ENCODE data around the gene TOB1.

The TOB1 gene

DNA sequence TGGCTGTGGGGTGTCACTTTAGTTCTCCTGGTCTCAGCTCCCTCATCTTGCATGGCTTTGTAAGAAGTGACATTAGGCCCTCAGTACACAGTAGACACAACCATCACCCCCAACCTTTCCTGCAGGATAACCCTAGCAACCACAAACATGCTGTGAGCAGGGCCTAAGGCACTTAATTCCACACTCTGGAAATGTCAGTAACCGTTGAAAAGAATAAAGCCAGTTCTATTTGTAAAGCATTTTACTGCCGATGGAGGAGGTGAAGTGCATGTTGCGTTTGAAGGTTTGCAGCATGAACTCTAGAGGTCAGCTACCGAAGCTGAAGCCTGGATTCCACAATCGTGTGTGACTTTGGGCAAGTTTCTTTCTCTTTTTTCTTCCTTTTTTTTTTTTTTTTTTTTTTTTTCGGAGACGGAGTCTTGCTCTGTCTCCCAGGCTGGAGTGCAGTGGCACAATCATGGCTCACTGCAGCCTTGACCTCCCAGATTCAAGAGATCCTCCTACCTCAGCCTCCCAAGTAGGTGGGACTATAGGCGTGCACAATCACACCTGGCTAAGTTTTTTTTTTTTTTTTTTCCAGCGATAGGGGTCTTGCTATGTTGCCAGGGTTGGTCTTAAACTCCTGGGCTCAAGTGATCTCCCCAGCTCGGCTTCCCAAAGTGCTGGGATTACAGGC, 26.1 kb upstream of the TOB1 start:
- TF ChIP-seq, protein P1, sequence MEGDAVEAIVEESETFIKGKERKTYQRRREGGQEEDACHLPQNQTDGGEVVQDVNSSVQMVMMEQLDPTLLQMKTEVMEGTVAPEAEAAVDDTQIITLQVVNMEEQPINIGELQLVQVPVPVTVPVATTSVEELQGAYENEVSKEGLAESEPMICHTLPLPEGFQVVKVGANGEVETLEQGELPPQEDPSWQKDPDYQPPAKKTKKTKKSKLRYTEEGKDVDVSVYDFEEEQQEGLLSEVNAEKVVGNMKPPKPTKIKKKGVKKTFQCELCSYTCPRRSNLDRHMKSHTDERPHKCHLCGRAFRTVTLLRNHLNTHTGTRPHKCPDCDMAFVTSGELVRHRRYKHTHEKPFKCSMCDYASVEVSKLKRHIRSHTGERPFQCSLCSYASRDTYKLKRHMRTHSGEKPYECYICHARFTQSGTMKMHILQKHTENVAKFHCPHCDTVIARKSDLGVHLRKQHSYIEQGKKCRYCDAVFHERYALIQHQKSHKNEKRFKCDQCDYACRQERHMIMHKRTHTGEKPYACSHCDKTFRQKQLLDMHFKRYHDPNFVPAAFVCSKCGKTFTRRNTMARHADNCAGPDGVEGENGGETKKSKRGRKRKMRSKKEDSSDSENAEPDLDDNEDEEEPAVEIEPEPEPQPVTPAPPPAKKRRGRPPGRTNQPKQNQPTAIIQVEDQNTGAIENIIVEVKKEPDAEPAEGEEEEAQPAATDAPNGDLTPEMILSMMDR (IDR thresholded peaks at IDR 0.05; ENCODE audit: insufficient read depth, low read length, poor library complexity, severe bottlenecking): no peak
- H3K27me3 ChIP-seq (replicated peaks; ENCODE audit: control insufficient read depth, insufficient read depth, low read length): peaks cover 1% of the 10 kb centered on the region; the same call in 1 of the 2 replicates
- no peaks in the 10 kb centered on the region for H3K36me3 ChIP-seq (ENCODE audit: control insufficient read depth, insufficient read depth, low read length)
- no peak for DNase-seq (ENCODE audit: extremely low read depth, insufficient read length)
- no peak overlapping the region for H3K4me3 ChIP-seq (replicated peaks; ENCODE audit: low read depth, low read length)

DNA sequence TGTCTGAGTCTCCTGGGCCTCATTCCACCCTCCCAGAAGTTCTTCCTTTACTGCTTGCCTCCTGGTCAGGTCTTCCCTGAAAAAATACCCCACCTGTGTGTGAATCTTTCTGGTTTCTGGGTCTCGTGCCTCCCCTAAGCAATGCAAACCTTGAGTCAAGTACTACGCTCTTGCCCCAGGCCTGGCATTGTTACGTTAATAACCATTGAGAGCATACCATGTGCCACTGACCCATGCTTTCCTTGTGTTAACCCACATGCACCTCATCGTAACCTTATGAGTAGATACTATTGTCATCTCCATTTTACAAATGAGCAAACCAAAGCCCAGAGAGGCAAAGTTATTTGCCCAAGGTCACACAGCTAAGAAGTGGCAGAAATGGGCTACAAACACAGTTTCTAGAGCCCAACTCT, 25.4 kb upstream of the TOB1 start:
- Histone ChIP-seq H3K27me3 (replicated peaks; ENCODE audit: control insufficient read depth, insufficient read depth, low read length) (peaks cover 1% of the 10 kb centered on the region; the same call in 1 of the 2 replicates), H3K36me3 (ENCODE audit: control insufficient read depth, insufficient read depth, low read length) (no peaks in the 10 kb centered on the region), H3K4me3 (replicated peaks; ENCODE audit: low read depth, low read length) (no peak overlapping the region)
- TF ChIP-seq, protein P1 (IDR thresholded peaks at IDR 0.05; ENCODE audit: insufficient read depth, low read length, poor library complexity, severe bottlenecking): no peak
- no peak for DNase-seq (ENCODE audit: extremely low read depth, insufficient read length)

DNA sequence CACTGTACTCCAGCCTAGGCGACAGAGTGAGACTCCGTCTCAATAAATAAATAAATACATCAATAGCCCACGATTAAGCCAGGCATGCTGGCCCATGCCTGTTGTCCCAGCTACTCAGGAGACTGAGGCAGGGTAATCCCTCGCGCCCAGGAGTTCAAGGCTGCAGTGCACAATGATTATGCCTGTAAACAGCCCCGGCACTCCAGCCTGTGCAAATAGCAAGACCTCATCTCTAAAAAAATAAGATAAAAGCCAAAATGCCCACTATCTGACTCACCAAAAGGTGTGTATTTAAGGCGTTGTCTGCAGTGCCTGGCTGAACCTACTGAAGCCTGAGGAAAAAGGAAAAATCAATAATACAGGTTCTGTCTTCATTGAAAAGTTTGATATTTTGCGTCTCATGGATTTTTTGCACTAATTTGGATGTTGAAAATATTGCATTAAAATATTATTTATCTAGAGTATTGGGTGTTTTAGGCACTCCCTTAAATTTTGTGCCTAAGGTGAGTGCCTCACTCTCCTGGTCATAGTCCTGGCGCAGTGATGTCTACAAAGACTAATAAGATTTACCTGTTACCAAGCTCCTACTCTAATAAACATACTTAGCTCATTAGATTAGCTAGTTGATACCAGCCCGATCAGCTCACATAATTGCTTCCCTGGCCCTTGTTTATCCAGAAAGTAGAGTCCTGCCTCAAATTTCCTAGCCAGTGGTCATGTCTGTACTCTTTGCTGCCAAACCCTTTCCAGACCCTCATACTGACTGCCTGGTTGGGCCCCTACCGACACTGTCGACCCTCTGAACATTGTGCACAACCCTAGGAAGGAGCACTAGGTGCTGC, 24.7 kb upstream of the TOB1 start:
- peaks cover 1% of the 10 kb centered on the region; the same call in 1 of the 2 replicates for H3K27me3 ChIP-seq (replicated peaks; ENCODE audit: control insufficient read depth, insufficient read depth, low read length)
- H3K4me3 ChIP-seq (replicated peaks; ENCODE audit: low read depth, low read length): no peak overlapping the region
- DNase-seq (ENCODE audit: extremely low read depth, insufficient read length): no peak
- no peaks in the 10 kb centered on the region for H3K36me3 ChIP-seq (ENCODE audit: control insufficient read depth, insufficient read depth, low read length)
- TF ChIP-seq, protein P1 (IDR thresholded peaks at IDR 0.05; ENCODE audit: insufficient read depth, low read length, poor library complexity, severe bottlenecking): no peak

DNA sequence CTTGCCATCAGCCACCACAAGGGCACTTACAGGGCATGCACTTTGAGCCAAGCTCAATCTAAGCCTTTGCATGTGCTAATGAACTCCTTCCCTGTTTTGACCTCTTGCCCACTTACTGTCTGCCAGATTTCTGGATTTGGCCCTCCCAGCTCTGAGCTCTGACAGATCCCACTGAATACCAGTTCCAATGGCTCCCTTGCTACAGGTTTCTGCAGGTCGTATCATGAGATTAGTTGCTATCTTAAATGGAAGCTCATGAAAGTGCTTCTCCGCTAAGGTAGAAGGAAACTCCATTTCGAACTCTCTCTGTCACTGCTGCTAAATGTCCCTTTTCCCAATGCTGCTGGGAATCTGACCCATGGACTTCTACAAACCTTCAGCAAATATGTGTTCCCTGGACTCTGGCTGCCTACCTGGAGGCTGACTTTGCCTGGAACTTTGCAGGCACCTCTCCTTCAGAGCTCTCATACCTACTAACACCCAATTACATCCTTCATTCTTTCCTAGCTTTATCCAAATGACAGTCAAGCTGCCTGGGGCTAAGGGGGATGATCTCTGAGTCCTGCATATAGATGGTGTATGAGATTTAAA, 23.5 kb upstream of the TOB1 start:
- H3K36me3 ChIP-seq (ENCODE audit: control insufficient read depth, insufficient read depth, low read length): no peaks in the 10 kb centered on the region
- TF ChIP-seq, protein P1 (IDR thresholded peaks at IDR 0.05; ENCODE audit: insufficient read depth, low read length, poor library complexity, severe bottlenecking): no peak
- H3K4me3 ChIP-seq (replicated peaks; ENCODE audit: low read depth, low read length): no peak overlapping the region
- no peak for DNase-seq (ENCODE audit: extremely low read depth, insufficient read length)
- H3K27me3 ChIP-seq (replicated peaks; ENCODE audit: control insufficient read depth, insufficient read depth, low read length): peaks cover 1% of the 10 kb centered on the region; the same call in 1 of the 2 replicates

DNA sequence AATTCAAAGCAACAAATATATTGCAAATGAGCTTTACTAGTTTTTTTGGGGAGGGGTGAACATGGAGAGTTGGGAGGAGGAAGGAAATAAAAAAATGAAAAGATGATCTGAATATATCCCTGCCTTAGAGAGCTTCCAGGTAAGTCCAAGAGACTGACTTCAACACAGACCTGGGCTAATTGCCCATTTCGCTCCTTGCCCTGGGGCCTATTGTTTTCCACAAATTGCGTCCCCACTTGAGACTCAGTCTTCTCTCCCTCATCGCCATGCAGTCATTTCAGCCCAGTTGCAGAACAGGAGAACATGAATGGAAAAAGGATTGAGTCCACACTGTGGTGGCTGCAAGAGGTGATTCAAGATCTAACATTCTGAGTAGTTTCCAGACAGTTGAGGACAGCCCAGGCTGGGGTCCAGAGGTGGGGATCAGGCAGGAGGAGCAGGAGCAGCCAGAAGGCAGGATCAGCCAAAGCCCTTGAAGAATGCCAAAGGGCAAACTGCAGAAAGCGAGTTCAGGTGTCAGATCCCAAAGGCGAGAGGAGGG, 21.6 kb upstream of the TOB1 start:
- no peaks in the 10 kb centered on the region for H3K36me3 ChIP-seq (ENCODE audit: control insufficient read depth, insufficient read depth, low read length)

More for the DNA sequence above, 21.6 kb upstream of the TOB1 start:
- H3K27me3 ChIP-seq (replicated peaks; ENCODE audit: control insufficient read depth, insufficient read depth, low read length): peaks cover 1% of the 10 kb centered on the region; the same call in 1 of the 2 replicates
- TF ChIP-seq, protein P1 (IDR thresholded peaks at IDR 0.05; ENCODE audit: insufficient read depth, low read length, poor library complexity, severe bottlenecking): no peak
- no peak for DNase-seq (ENCODE audit: extremely low read depth, insufficient read length)
- no peak overlapping the region for H3K4me3 ChIP-seq (replicated peaks; ENCODE audit: low read depth, low read length)
